Measurements from ENCODE around the gene IRGQ. TPM values are rescaled to one million over a fixed set of nuclear protein-coding genes. Genes with fewer than 3 reads are reported as not detected.

Gene IRGQ
- polyA plus RNA-seq, 1 donor from 2014 or later = 156 TPM

GRCh38 chr19:43631491-43631890 lies 35.6 kb upstream of the IRGQ start:
- TF ChIP-seq, protein P1, sequence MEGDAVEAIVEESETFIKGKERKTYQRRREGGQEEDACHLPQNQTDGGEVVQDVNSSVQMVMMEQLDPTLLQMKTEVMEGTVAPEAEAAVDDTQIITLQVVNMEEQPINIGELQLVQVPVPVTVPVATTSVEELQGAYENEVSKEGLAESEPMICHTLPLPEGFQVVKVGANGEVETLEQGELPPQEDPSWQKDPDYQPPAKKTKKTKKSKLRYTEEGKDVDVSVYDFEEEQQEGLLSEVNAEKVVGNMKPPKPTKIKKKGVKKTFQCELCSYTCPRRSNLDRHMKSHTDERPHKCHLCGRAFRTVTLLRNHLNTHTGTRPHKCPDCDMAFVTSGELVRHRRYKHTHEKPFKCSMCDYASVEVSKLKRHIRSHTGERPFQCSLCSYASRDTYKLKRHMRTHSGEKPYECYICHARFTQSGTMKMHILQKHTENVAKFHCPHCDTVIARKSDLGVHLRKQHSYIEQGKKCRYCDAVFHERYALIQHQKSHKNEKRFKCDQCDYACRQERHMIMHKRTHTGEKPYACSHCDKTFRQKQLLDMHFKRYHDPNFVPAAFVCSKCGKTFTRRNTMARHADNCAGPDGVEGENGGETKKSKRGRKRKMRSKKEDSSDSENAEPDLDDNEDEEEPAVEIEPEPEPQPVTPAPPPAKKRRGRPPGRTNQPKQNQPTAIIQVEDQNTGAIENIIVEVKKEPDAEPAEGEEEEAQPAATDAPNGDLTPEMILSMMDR (IDR thresholded peaks at IDR 0.05; ENCODE audit: poor library complexity, severe bottlenecking) = no peak
- TF ChIP-seq MXI1 (conservative IDR thresholded peaks at IDR 0.05; ENCODE audit: poor library complexity, severe bottlenecking) (no peak), EP300 (conservative IDR thresholded peaks at IDR 0.05; ENCODE audit: poor library complexity, severe bottlenecking) (no peak), SMC3 (conservative IDR thresholded peaks at IDR 0.05; ENCODE audit: poor library complexity) (no peak), POLR2AphosphoS5 (IDR thresholded peaks at IDR 0.05) (no peak), EZH2 (IDR thresholded peaks at IDR 0.05; ENCODE audit: borderline replicate concordance, insufficient read depth, low read length, poor library complexity, severe bottlenecking) (no peak), TAF1 (IDR thresholded peaks at IDR 0.05; ENCODE audit: low read depth) (no peak), RAD21 (conservative IDR thresholded peaks at IDR 0.05) (no peak), REST (IDR thresholded peaks at IDR 0.05; ENCODE audit: borderline replicate concordance) (no peak)
- Histone ChIP-seq H3K27me3 (ENCODE audit: insufficient read depth, low read depth, low read length) (no peaks in the 10 kb centered on the region), H3K9me3 (ENCODE audit: low read length) (no peaks in the 10 kb centered on the region), H3K9ac (ENCODE audit: low read length) (no peak overlapping the region), H3K4me3 (ENCODE audit: low read length) (no peak overlapping the region), H2AFZ (ENCODE audit: low read depth, low read length) (no peak overlapping the region), H3K36me3 (ENCODE audit: insufficient read depth, low read length) (no peaks in the 10 kb centered on the region), H3K79me2 (replicated peaks; ENCODE audit: insufficient read depth, low read length) (peaks cover 65% of the 10 kb centered on the region), H3K27ac (ENCODE audit: low read length) (no peak overlapping the region), H3F3A (ENCODE audit: insufficient read depth, low read length, poor library complexity, severe bottlenecking) (no peaks in the 10 kb centered on the region), H3K4me2 (ENCODE audit: low read length) (no peak overlapping the region), H3K9me2 (ENCODE audit: insufficient read depth, low read length) (no peaks in the 10 kb centered on the region), H4K20me1 (ENCODE audit: insufficient read depth) (no peaks in the 10 kb centered on the region)

DNA sequence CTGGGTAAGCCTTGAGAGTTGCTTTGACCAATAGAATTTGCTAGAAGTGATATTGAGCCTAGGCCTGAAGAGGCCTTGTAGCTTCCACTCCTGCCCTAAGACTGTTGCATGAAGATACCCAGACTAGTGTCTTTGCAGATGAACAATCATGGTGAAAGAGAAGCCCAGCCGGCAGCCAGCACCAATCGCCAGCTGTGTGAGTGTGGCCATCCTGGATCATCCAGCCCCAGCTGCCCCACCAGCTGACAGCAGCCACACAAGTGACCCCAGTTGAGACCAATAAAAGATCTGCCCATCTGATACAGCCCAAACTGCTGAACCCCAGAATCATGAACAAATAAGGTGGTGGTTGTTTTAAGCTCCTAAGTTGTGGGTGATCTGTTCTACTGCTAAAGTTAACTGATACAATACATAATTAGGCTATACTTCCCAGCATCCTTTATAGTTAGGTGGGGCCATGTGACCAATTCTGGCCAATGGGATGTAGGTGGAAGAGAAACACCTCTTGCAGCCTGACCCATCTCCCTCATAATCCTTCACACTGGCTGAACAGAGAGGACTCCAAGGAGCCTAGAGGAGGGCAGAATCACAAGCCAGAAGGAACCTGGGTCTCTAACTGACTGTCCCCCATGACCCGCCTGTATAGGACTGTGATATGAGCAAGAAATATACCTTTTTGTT lies 32.9 kb upstream of the IRGQ start:
- Histone ChIP-seq H3K27ac (ENCODE audit: low read length) (no peak overlapping the region), H3F3A (ENCODE audit: insufficient read depth, low read length, poor library complexity, severe bottlenecking) (no peaks in the 10 kb centered on the region), H3K9ac (ENCODE audit: low read length) (no peak overlapping the region), H3K9me2 (ENCODE audit: insufficient read depth, low read length) (no peaks in the 10 kb centered on the region), H3K79me2 (replicated peaks; ENCODE audit: insufficient read depth, low read length) (peaks cover 40% of the 10 kb centered on the region), H3K4me2 (ENCODE audit: low read length) (no peak overlapping the region), H3K4me3 (ENCODE audit: low read length) (no peak overlapping the region), H2AFZ (ENCODE audit: low read depth, low read length) (no peak overlapping the region), H3K9me3 (ENCODE audit: low read length) (no peaks in the 10 kb centered on the region), H4K20me1 (ENCODE audit: insufficient read depth) (no peaks in the 10 kb centered on the region), H3K36me3 (ENCODE audit: insufficient read depth, low read length) (no peaks in the 10 kb centered on the region), H3K27me3 (ENCODE audit: insufficient read depth, low read depth, low read length) (no peaks in the 10 kb centered on the region)
- TF ChIP-seq POLR2AphosphoS5 (IDR thresholded peaks at IDR 0.05) (no peak), MXI1 (conservative IDR thresholded peaks at IDR 0.05; ENCODE audit: poor library complexity, severe bottlenecking) (no peak)
